NT2/D1 (cell line): ENCODE data around the gene PSORS1C1.

Source experiments
- DNase-seq: peaks from one replicate; pipeline ENCODE4 v3.0.0-alpha.2; 2011; ENCODE audit warnings: low read depth, low spot score
- H3K27me3 ChIP-seq: 2 replicates; pipeline ENCODE4 v1.6.0; 2011; ENCODE audit warnings: mild to moderate bottlenecking; ENCODE audit not compliant: insufficient read length, insufficient read depth
- H3K36me3 ChIP-seq: 2 replicates; pipeline ENCODE4 v1.6.1; 2011; ENCODE audit warnings: mild to moderate bottlenecking, low read length, mixed read lengths; ENCODE audit not compliant: insufficient read depth, insufficient read length
- H3K4me1 ChIP-seq: 2 replicates; pipeline ENCODE4 v1.5.1; 2011; ENCODE audit not compliant: insufficient read depth, insufficient read length
- H3K4me3 ChIP-seq: 2 replicates; pipeline ENCODE4 v1.5.1; 2011; ENCODE audit warnings: low read depth; ENCODE audit not compliant: insufficient read length
- H3K9ac ChIP-seq: 2 replicates; pipeline ENCODE4 v1.6.0; 2011; ENCODE audit warnings: low read depth; ENCODE audit not compliant: insufficient read length
- H3K9me3 ChIP-seq: 2 replicates; pipeline ENCODE4 v1.5.1; 2011; ENCODE audit warnings: mild to moderate bottlenecking, low read length; ENCODE audit not compliant: insufficient read depth
- SUZ12 ChIP-seq: IDR thresholded peaks from 2 replicates; pipeline ENCODE4 v1.6.1; 2011; ENCODE audit not compliant: insufficient read length, insufficient read depth; ENCODE audit errors: extremely low read depth
- YY1 ChIP-seq: IDR thresholded peaks from 2 replicates; pipeline ENCODE4 v1.6.1; 2011; ENCODE audit not compliant: insufficient read length, insufficient read depth
- ZNF274 ChIP-seq: IDR thresholded peaks from 2 replicates; pipeline ENCODE4 v1.6.1; 2011; ENCODE audit warnings: mild to moderate bottlenecking, low read depth, low read length

The PSORS1C1 gene

GRCh38 chr6:31143148-31143547, 28.5 kb downstream of the PSORS1C1 start:
- Histone ChIP-seq H3K4me3 (no peak overlapping the region), H3K9me3 (no peaks in the 10 kb centered on the region), H3K27me3 (no peaks in the 10 kb centered on the region), H3K4me1 (peaks cover 6% of the 10 kb centered on the region), H3K9ac (no peak overlapping the region), H3K36me3 (peaks cover 43% of the 10 kb centered on the region)
- TF ChIP-seq SUZ12 (no peak), ZNF274 (no peak), YY1 (no peak)
- DNase-seq: no peak

GRCh38 chr6:31144296-31144969, 29.8 kb downstream of the PSORS1C1 start:
- peaks cover 48% of the 10 kb centered on the region for H3K36me3 ChIP-seq
- H3K9me3 ChIP-seq: no peaks in the 10 kb centered on the region
- peaks cover 6% of the 10 kb centered on the region for H3K4me1 ChIP-seq
- DNase-seq: no peak
- H3K9ac ChIP-seq: no peak overlapping the region
- TF ChIP-seq YY1 (no peak), SUZ12 (no peak), ZNF274 (no peak)
- H3K27me3 ChIP-seq: no peaks in the 10 kb centered on the region
- no peak overlapping the region for H3K4me3 ChIP-seq

- Histone ChIP-seq H3K9me3 (no peaks in the 10 kb centered on the region), H3K36me3 (peaks cover 52% of the 10 kb centered on the region), H3K27me3 (no peaks in the 10 kb centered on the region), H3K4me1 (peaks cover 5% of the 10 kb centered on the region), H3K4me3 (no peak overlapping the region), H3K9ac (no peak overlapping the region)
- TF ChIP-seq ZNF274: no peak
- no peak for DNase-seq
These were observed 30.4 kb downstream of the PSORS1C1 start for GRCh38 chr6:31144970-31145340.

- no peak for TF ChIP-seq YY1
- no peak for TF ChIP-seq ZNF274
- no peak for TF ChIP-seq SUZ12
- Histone ChIP-seq H3K36me3 (peaks cover 56% of the 10 kb centered on the region), H3K9me3 (no peaks in the 10 kb centered on the region), H3K9ac (no peak overlapping the region), H3K4me3 (no peak overlapping the region), H3K4me1 (peaks cover 3% of the 10 kb centered on the region), H3K27me3 (no peaks in the 10 kb centered on the region)
- no peak for DNase-seq
These were observed 30.8 kb downstream of the PSORS1C1 start for GRCh38 chr6:31145386-31145785.

GRCh38 chr6:31149827-31150447, 35.3 kb downstream of the PSORS1C1 start:
- DNase-seq: no peak
- H3K36me3 ChIP-seq: peaks cover 60% of the 10 kb centered on the region
- H3K9ac ChIP-seq: no peak overlapping the region
- no peak overlapping the region for H3K4me3 ChIP-seq
- no peaks in the 10 kb centered on the region for H3K4me1 ChIP-seq
- H3K27me3 ChIP-seq: no peaks in the 10 kb centered on the region
- no peaks in the 10 kb centered on the region for H3K9me3 ChIP-seq
- TF ChIP-seq ZNF274 (no peak), YY1 (no peak), SUZ12 (no peak)

GRCh38 chr6:31152781-31153180, 38.2 kb downstream of the PSORS1C1 start:
- H3K9ac ChIP-seq: no peak overlapping the region
- DNase-seq: no peak
- H3K4me3 ChIP-seq: no peak overlapping the region
- peaks cover 2% of the 10 kb centered on the region for H3K4me1 ChIP-seq
- H3K9me3 ChIP-seq: no peaks in the 10 kb centered on the region
- peaks cover 63% of the 10 kb centered on the region for H3K36me3 ChIP-seq
- no peak for TF ChIP-seq SUZ12
- no peak for TF ChIP-seq ZNF274
- TF ChIP-seq YY1: no peak
- no peaks in the 10 kb centered on the region for H3K27me3 ChIP-seq

- Histone ChIP-seq H3K4me3 (no peak overlapping the region), H3K9me3 (no peaks in the 10 kb centered on the region), H3K4me1 (peaks cover 2% of the 10 kb centered on the region), H3K36me3 (peaks cover 55% of the 10 kb centered on the region), H3K9ac (no peak overlapping the region), H3K27me3 (no peaks in the 10 kb centered on the region)
- no peak for DNase-seq
- TF ChIP-seq ZNF274 (no peak), SUZ12 (no peak), YY1 (no peak)
These were observed 39.8 kb downstream of the PSORS1C1 start for GRCh38 chr6:31154436-31154835.
